K562 (cell line): ENCODE data around the gene NECTIN4. TPM values are rescaled to one million over a fixed set of nuclear protein-coding genes. Genes with fewer than 3 reads are reported as not detected.

Source experiments
- ATAC-seq: fragments of 200-7000 bp; cut with Tn5 transposase; 3 replicates; pipeline ENCODE4 v1.9.1; 2020; ENCODE audit warnings: moderate library complexity
- BruUV-seq: library from RNA; stranded (reverse); fragments of 400-500 nt; replicated peaks from 2 replicates; lab custom pipeline; 2021; lab: Mats Ljungman, UMichigan
- CTCF ChIA-PET: fragments of 300-600 bp; formaldehyde crosslinking; extraction: SDS; loops from one replicate; lab custom pipeline; 2021; ENCODE audit warnings: low intra/inter-chr PET ratio; lab: Yijun Ruan, JAX
- POLR2A ChIA-PET: fragments of 300-600, 350-650 bp; sonication (Branson Sonifier 250); formaldehyde crosslinking; extraction: SDS; loops from one replicate; lab custom pipeline; 2021; ENCODE audit warnings: antibody characterized with exemption, inconsistent platforms; lab: Yijun Ruan, JAX
- DNase-seq, 4 experiments: peaks; one replicate each; pipeline versions ENCODE4 v3.0.0 to v3.0.0-alpha.2; 2011 to 2018; ENCODE audit warnings: low spot score in 3 of 4, mixed read lengths in 3 of 4; ENCODE audit errors: extremely low read depth in 1 of 4
- FAIRE-seq: peaks from 2 replicates; lab custom pipeline; 2011; peaks lifted over from hg19 to GRCh38; lab: Jason Lieb, UNC
- H2AFZ ChIP-seq: 2 replicates; pipeline ENCODE4 v1.6.0; 2011; ENCODE audit warnings: low read depth, low read length, control low read depth, inconsistent platforms
- H3K27ac ChIP-seq: fragments of 200-600 bp; 3 replicates; pipeline ENCODE4 v1.8.0; 2011; ENCODE audit warnings: low read depth, mild to moderate bottlenecking, control low read depth, inconsistent platforms, low read length, moderate library complexity, mixed read lengths; ENCODE audit errors: extremely low read depth
- H3K27me3 ChIP-seq, 2 experiments: fragments of 300-600 bp in 1 of 2; 2 replicates in 1 of 2; 3 replicates in 1 of 2; pipeline versions ENCODE4 v1.6.0 to v1.8.0; 2011; ENCODE audit warnings: inconsistent platforms in 2 of 2, low read length in 2 of 2, mild to moderate bottlenecking in 1 of 2, mixed read lengths in 1 of 2, moderate library complexity in 1 of 2; ENCODE audit not compliant: control insufficient read depth in 2 of 2, insufficient read depth in 2 of 2
- H3K36me3 ChIP-seq: fragments of 300-600 bp; 3 replicates; pipeline ENCODE4 v1.8.0; 2011; ENCODE audit warnings: mild to moderate bottlenecking, low read length, inconsistent platforms; ENCODE audit not compliant: control insufficient read depth, insufficient read depth
- H3K4me1 ChIP-seq, 2 experiments: fragments of 200-600 bp in 1 of 2; replicated peaks in 1 of 2; 2 replicates in 1 of 2; 3 replicates in 1 of 2; pipeline versions ENCODE4 v1.5.1 to v1.8.0; 2011; ENCODE audit warnings: inconsistent platforms in 2 of 2, low read length in 2 of 2, mild to moderate bottlenecking in 1 of 2, mixed read lengths in 1 of 2, moderate library complexity in 1 of 2; ENCODE audit not compliant: control insufficient read depth in 2 of 2, insufficient read depth in 2 of 2
- H3K4me2 ChIP-seq: 2 replicates; pipeline ENCODE4 v1.6.1; 2011; ENCODE audit warnings: low read length, control low read depth, inconsistent platforms, mixed read lengths; ENCODE audit not compliant: insufficient read depth
- H3K4me3 ChIP-seq: fragments of 200-600 bp; sonication (generic), shearing (Covaris generic); 2 replicates; pipeline ENCODE4 v1.5.1; 2016; ENCODE audit warnings: control low read depth, inconsistent platforms
- H3K79me2 ChIP-seq: fragments of 200-600 bp; 3 replicates; pipeline ENCODE4 v1.8.0; 2011; ENCODE audit warnings: low read length, inconsistent platforms; ENCODE audit not compliant: control insufficient read depth, insufficient read depth
- H3K9ac ChIP-seq, 2 experiments: 2 replicates each; pipeline versions ENCODE4 v1.6.0 to v1.6.1; 2011; ENCODE audit warnings: low read depth in 2 of 2, low read length in 2 of 2, control low read depth in 1 of 2, inconsistent platforms in 1 of 2, mild to moderate bottlenecking in 1 of 2, mixed read lengths in 1 of 2; ENCODE audit not compliant: insufficient read depth in 1 of 2
- H3K9me1 ChIP-seq: one replicate; pipeline ENCODE4 v1.6.0; 2011; ENCODE audit warnings: inconsistent platforms, mild to moderate bottlenecking, low read length, moderate library complexity; ENCODE audit not compliant: control insufficient read depth, insufficient read depth
- H3K9me3 ChIP-seq: replicated peaks from 2 replicates; pipeline ENCODE4 v1.5.1; 2011; ENCODE audit warnings: low read depth, low read length, inconsistent platforms; ENCODE audit not compliant: control insufficient read depth, insufficient read depth
- H4K20me1 ChIP-seq: replicated peaks from 2 replicates; pipeline ENCODE4 v1.6.1; 2011; ENCODE audit warnings: low read length, inconsistent platforms, mixed read lengths; ENCODE audit not compliant: control insufficient read depth, insufficient read depth
- KLF1 ChIP-seq: fragments of 450-650 bp; IDR thresholded peaks from 2 replicates; pipeline ENCODE4 v1.6.1; 2016; ENCODE audit warnings: missing genetic modification characterization, missing compliant biosample characterization
- MCM3 ChIP-seq: fragments of 450-650 bp; IDR thresholded peaks from 2 replicates; pipeline ENCODE4 v1.6.1; 2016
- MEIS2 ChIP-seq: fragments of 450-650 bp; IDR thresholded peaks from 2 replicates; pipeline ENCODE4 v1.6.1; 2014; ENCODE audit warnings: mild to moderate bottlenecking; ENCODE audit not compliant: partially characterized antibody
- PHF21A ChIP-seq: fragments of 450-650 bp; IDR thresholded peaks from 2 replicates; pipeline ENCODE4 v1.6.1; 2017; ENCODE audit warnings: low read depth, borderline replicate concordance
- PHTF2 ChIP-seq: fragments of 250-450 bp; sonication (Bioruptor Pico); IDR thresholded peaks from 2 replicates; pipeline ENCODE4 v1.5.0; 2021; ENCODE audit warnings: mild to moderate bottlenecking
- ZBTB43 ChIP-seq: sonication (generic); formaldehyde crosslinking; IDR thresholded peaks from 2 replicates; pipeline ENCODE4 v1.8.0; 2023; ENCODE audit warnings: mild to moderate bottlenecking, missing genetic modification reagents
- ZNF57 ChIP-seq: fragments of 450-650 bp; formaldehyde crosslinking; IDR thresholded peaks from 2 replicates; pipeline ENCODE4 v1.4.0; 2020; ENCODE audit warnings: mild to moderate bottlenecking, moderate library complexity
- WGBS: fragments of 100-300 bp; shearing (Covaris generic); methylation state at CpG from one replicate; pipeline ENCODE4 v1.1.6; 2016; ENCODE audit warnings: low coverage, mixed read lengths; ENCODE audit not compliant: insufficient coverage; ENCODE audit errors: missing lambda C conversion rate; 5-methylcytosine and 5-hydroxymethylcytosine counted together
- in situ Hi-C: fragments of 300-500 bp; cut with MboI; formaldehyde crosslinking; loops from 4 replicates; pipeline ENCODE4 v1.15.0; 2018; ENCODE audit warnings: inconsistent platforms, mixed read lengths
- intact Hi-C: fragments of 100-400 bp; cut with micrococcal nuclease; formaldehyde crosslinking; loops from 2 replicates; pipeline ENCODE4 v1.14.2; 2022
- polyA plus RNA-seq, 8 experiments: library from polyadenylated mRNA; depleted of rRNA in 4 of 8; stranded (reverse) in 5 of 8; unstranded in 3 of 8; fragments of >200 nt; fragmentation: Nextera tagmentation in 2 of 8; fragmentation: Illumina TruSeq in 1 of 8; extraction: Ambion mirVana in 2 of 8; extraction: Trizol in 1 of 8; gene quantifications; 2 replicates each; pipeline versions ENCODE4 v1.2.1 to v1.2.3, GENCODE V29; 2011 to 2014; ENCODE audit warnings: inconsistent platforms in 1 of 8, missing spikeins in 1 of 8
- total RNA-seq, 7 experiments: library from RNA; depleted of rRNA in 6 of 7; stranded (reverse); fragments of >200 nt in 6 of 7; fragmentation: Illumina TruSeq in 2 of 7; extraction: Trizol in 2 of 7; gene quantifications; 2 replicates each; pipeline versions ENCODE4 v1.2.1 to v1.2.3, GENCODE V29; 2011 to 2021; ENCODE audit warnings: low replicate concordance in 1 of 7
- TF ChIP-seq, protein P1 (sequence below), 2 experiments: IDR thresholded peaks in 1 of 2; conservative IDR thresholded peaks in 1 of 2; 2 replicates each; pipeline ENCODE4 v1.6.1; 2016; ENCODE audit warnings: low read depth in 2 of 2, mild to moderate bottlenecking in 1 of 2, missing compliant biosample characterization in 1 of 2, missing genetic modification characterization in 1 of 2, moderate library complexity in 1 of 2

The NECTIN4 gene
- total and polyA plus RNA-seq, 9 of the 15 experiments (the other 6 are each of a cell fraction or from before 2014, with no cell fraction given): 0.01 to 0.09 TPM; not detected in 7

DNA sequence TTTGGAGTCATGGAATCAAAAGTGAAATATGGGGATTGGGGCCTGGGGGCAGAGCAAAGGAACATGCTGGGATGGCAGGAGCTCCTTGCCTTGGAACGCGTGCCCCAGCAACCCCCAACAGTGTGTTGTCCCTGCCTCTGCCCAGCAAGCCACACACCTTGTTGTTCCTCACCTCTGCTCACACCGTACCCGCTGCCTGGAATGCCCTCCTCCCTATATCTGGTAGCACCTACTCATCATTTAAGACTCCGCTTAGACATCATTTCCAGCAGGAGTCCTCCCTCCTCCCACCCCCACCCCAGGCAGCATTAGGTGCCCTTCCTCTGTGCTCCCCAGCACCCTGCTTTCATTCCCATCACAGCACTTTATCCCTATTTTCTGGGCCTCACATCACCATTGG, 7.8 kb downstream of the NECTIN4 start (continued):
- TF ChIP-seq ZBTB43 (CRISPR knock-in tag): no peak
- TF ChIP-seq KLF1 (tag): no peak
- TF ChIP-seq ZNF57 (CRISPR knock-in tag): no peak

DNA sequence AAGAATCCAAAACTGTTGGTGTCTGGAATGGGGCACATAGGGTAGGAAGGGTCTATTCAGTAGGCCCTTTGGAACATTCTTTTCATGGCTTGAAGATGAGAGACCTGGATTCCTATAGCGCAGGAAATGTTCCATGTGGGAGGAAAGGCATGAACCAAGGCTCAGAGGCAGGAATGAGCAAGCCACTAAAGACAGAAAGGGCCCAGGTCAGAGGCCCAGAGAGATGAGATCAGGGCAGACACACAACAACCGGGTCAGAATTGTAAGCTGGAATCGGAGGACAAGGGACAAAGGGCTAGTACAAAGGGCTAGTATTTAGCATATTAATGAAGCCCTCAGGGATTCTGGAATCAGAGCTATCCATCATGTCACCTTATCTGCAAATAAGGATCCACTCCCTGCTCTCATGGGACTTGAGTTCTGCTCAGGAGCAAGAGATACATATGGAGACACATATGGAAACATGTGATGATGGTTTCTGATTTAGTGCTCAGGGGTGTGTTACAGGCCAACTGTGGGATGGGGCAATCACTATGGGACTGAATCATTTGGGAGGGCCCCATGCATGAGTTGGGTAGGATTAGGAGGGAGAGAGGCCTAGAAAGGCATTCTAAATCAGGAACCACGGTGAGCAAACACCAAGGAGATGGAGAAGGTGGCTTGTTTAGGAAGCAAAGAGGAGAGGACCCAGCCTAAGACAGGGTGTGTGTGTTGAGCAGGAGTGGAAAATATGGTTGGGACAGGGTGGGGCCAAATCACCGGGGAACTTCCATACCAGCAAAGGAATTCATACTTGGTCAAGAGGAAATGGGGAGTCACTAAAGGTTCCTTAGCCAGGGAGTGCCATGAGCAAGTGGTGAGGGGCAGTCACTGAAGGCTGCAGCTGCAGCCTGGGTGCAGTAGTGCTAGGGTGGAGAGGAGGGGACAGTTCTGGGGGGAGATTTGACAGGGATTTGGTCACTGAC, 8.6 kb downstream of the NECTIN4 start:
- Histone ChIP-seq H3K9ac (no peak overlapping the region), H3K9me3 (no peaks in the 10 kb centered on the region), H3K4me2 (no peak overlapping the region), H3K79me2 (no peaks in the 10 kb centered on the region), H3K9me1 (no peaks in the 10 kb centered on the region), H3K27me3 (no peaks in the 10 kb centered on the region), H3K36me3 (no peaks in the 10 kb centered on the region), H3K27ac (no peak overlapping the region), H3K4me3 (no peak overlapping the region), H3K4me1 (peaks cover 17 to 18% of the 10 kb centered on the region in 2 experiments; a peak in 4 of 5 replicates), H4K20me1 (no peaks in the 10 kb centered on the region), H2AFZ (no peak overlapping the region)
- ChIA-PET CTCF (no interaction called here), POLR2A (interaction anchor here (0.6 to 2.1 kb wide), 2 partner anchors 34 to 233 kb away, joined by 3 to 5 read pairs; partner anchors contain the start of gene USF1)
- ATAC-seq (no peak), DNase-seq (no peak), FAIRE-seq (no peak)
- TF ChIP-seq MCM3 (no peak), MEIS2 (peak; percentile 65), PHTF2 (no peak), PHF21A (no peak)
- TF ChIP-seq, protein P1, sequence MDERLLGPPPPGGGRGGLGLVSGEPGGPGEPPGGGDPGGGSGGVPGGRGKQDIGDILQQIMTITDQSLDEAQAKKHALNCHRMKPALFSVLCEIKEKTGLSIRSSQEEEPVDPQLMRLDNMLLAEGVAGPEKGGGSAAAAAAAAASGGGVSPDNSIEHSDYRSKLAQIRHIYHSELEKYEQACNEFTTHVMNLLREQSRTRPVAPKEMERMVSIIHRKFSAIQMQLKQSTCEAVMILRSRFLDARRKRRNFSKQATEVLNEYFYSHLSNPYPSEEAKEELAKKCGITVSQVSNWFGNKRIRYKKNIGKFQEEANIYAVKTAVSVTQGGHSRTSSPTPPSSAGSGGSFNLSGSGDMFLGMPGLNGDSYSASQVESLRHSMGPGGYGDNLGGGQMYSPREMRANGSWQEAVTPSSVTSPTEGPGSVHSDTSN (CRISPR knock-in tag; IDR thresholded peaks at IDR 0.05; ENCODE audit: low read depth): no peak
- TF ChIP-seq, protein P1 (tag; conservative IDR thresholded peaks at IDR 0.05; ENCODE audit: low read depth): 0 out of 2 replicates have a peak, but pooled peaks have one; percentile 30
- BruUV-seq: no TSS peak
- intact Hi-C loops (no loop called here), in situ Hi-C loops (loop anchor here (25.0 kb wide), 1 partner anchor 243 kb away; no protein-coding TSS in a partner anchor)
- whole genome bisulfite sequencing: 25% methylated on average over 5 of the region's 5 CpGs
